HG02642 (cell line): ENCODE results near the gene WNT9B.
"Not testable (repeated sequence)": the region's sequence is repeated elsewhere in the genome, so short reads cannot be mapped to it uniquely, and the experiment has no call there.

Experiments
- ATAC-seq: cut with Tn5 transposase; IDR thresholded peaks from one replicate; pipeline ENCODE4 v1.9.1; 2021; ENCODE audit warnings: mild to moderate bottlenecking; ENCODE audit not compliant: unreplicated experiment, poor library complexity

The WNT9B gene

DNA sequence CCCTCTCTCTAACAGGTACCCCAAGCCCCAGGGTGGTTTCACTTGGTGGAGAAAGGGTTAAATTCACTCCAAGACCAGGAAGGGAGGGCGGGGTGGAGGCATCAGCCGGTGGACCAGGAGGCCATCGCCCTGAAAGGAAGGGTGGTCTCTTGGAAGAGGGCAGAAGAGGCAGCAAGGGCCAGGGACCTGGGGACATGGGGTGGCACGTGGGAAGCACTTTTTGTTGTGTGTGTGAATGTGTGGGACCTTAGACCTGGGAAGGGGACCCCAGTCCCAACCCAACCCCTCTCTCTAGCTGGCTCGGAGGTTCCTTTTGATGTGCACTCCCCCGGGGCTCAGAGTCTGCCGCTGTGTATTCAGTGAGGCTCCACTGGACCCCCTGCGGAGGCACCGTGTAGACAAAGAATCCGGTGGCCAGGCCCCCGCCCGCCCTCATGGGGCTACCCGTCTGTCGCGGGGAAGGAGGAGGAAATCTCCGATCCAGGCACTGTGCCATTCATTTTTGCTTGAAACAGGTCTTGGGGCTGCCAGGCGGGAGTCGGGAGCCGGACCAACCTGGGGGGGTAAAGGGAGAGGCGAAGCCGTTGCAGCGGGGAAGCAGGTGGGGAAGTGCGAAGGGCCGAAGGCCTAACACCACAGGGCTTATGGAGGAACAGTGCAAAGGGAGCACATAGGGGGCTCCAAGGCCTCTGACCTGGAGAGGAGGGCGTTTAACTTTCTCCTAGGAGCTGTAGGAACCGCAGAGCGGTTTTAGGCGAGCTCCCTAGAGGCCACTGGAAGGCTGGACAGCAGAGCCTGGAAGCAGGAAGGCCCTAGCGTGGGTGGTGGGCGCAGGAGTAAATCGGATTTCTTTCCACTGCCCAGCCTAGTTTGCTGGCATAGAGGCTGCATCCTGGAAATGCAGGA lies 29.6 kb upstream of the WNT9B start:
- no peak for ATAC-seq

DNA sequence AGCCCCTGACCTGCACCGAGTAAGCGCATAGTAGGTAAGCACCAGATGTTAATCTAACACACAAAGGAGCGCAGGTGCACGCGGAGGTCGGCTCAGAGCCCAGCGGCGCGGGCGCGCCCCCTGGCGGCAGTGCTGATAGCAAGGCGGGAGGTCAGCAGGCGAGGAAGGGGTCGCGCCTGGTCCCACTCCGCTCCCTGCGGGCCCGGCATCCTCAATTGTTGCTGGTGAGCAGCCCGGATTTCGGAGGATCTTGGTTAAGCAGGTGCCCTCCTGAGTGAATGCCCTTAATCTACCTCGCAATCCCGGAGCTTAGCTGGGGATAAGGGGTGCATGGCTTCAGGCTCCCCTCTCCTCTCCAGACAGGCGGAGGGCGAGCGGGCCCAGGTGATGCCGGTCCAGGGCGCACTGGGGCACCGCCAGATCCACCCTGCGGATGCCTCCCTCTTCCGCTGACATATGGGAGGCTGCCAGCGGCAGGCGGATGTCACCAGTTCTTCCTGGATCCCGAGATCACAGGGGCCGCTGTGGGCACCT lies 28.9 kb upstream of the WNT9B start:
- ATAC-seq = no peak

DNA sequence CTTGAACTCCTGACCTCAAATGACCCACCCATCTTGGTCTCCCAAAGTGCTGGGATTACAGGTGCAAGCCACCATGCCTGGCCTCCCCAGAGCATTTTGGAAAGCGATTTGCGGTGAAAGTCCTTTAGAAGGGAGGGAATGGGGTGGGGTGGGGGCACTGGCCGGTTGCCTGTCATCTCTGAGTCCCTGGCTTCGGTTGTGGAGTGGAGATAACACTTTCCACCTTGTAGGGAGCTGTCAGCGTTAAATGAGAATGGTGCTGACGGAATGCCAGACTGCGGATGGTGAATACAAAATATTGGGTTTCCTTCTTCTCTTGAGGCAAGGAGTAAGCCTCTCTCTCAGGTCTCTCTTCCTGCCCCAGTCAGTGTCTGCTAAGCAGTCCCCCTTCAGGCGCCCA lies 27.7 kb upstream of the WNT9B start:
- no peak for ATAC-seq

DNA sequence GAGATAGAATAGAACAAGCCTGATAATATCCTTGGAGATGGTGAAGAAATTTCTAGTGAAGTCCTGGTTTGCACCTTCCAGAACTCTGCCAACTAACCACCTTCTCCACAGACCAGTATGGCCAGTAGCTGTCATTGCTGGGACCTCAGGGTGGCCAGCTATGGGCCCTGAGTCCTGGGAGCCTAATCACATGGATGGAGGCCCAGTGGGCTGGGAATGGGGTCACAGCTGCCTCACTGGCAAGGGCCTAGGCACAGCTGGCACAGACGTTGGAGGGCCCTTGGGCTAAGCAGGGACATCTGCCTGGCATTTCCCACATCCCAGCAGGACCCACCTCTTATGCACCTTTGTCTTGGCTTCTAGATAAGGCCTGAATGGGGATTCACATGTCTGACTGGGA lies 25.3 kb upstream of the WNT9B start:
- ATAC-seq = no peak

DNA sequence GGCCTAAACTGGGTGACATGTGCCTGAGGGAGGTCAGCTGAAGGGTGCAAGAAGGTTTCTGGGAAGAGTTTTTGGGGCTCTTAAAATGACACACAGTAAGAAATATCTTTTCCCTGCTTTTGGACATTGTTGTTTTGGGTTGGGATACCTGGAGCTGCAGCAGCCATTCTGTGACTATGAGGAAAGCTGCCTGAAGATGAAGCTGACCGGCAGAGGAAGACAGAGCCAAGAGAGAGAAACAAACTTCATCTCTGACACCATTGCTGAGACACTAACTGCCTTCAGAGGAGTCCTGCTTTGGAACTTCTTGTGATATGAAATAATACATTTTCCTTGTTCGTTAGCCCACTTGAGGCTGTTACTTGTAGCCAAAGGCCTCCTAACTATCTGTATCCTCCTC lies 24.1 kb upstream of the WNT9B start:
- ATAC-seq = no peak

DNA sequence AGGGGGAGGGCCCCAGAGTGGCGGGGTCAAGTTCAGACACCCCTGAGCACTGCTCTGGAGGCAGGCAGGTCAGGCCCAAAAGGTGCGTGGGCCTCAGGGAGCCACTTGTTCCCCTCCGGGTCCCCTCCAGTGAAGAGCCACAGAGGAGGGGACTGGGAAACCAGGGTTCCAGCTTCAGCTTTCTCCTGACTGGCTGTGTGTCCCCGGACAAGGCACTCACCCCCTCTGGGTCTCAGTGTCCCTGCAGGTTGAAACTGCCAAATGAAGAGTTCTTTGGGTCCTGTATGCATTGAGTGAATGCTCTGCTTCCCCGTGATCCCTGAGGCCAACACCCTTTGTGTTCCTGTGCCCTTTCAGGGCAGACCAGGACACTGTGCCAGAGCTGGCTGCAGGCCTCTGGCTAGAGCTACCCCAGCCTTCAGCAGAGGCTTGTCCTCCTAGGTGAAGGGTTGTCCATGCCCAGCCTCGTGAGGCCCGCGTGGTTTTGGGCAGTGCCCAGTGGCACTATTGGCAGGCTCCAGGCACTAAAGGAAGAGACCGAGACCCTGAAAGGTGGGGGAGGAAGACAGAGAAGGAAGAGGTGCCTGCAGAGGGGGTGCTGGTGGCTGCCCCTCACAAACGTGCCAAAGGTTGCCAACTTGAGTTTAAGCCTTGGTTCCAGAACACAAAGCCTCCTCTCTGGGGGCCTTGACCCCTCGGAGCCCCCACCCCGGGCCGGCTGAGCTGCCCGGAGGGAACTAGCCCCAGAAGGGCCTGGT lies 19.6 kb upstream of the WNT9B start:
- ATAC-seq = no peak

DNA sequence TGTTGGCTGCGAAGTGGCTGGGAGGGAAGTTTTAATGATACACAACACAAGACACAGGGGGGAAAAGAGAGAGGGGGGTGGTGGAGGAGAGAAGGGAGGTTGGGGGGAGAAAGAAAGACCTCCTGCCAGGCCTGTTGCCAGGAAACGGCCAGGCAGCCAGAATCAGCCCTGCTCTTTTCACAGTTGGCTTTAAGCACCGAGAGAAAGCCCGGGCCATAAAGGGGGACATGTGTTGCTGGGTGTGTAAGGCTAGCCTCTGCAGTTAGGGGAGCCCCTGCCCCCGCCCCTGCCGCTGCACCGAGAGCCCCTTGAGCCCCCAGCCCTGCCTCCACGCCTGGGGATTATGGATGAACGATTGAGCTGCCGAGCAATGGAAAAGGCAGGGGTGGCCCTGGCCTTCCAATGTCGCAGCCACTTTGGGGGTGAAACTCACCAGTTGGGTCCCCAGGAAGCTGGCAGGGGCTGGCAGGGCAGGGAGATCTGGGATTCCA lies 19.0 kb upstream of the WNT9B start:
- ATAC-seq = no peak

DNA sequence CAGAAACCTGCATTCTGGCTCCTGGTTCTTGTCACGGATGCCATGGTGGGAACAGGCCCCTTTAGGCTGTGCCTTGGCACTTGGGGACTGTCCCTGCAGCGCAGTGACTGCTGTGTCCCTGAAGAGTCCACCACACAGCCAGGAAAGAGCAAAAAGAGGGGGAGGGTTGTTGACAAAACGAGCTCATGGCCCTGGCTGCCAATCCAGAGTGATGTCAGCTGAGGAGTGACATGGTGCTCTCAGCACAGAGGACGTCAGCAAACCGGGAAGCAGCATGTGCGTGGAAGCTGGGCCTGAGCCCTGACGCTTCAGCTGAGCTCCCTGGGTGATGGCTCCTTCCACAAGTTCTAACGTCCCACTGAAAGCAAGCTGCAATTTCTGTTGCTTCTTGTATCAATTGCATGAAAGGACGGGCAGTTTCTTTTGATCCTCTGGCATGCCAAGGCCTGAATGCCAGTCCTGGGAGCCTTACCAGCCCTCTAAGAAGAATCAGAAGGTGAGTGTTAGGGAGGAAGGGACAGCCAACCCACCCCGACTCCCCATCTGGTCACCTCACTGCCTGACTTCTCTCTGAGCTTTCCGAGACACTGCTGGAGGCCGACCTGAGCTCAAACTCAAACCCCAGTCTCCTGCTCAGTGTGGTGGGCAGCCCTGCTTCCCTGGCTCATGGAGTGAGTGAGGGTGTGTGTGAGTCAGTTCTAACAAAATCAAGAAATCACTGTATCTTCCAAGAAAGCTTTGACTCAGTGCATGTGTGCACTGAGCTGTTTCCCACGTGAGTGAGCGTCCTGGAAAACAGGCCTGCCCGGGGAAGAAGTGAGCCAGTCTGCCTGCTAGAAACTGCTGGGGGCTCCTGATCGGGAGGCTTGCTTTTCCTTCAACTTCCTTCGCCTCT lies 18.2 kb upstream of the WNT9B start:
- no peak for ATAC-seq

DNA sequence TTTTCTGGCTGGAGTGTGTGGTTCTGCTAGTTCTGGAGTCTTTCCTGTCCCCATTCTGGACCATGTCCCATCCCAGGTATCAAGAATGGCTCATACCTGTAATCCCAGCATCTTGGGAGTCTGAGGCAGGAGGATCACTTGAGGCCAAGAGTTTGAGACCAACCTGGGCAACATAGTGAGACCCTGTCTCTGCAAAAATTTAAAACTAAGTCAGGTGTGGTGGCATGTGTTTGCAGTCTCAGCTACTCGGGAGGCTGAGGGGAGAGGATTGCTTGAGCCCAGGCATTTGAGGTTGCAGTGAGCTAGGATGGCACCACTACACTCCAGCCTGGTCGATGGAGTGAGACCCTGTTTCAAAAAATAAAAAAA lies 17.6 kb upstream of the WNT9B start:
- no peak for ATAC-seq

DNA sequence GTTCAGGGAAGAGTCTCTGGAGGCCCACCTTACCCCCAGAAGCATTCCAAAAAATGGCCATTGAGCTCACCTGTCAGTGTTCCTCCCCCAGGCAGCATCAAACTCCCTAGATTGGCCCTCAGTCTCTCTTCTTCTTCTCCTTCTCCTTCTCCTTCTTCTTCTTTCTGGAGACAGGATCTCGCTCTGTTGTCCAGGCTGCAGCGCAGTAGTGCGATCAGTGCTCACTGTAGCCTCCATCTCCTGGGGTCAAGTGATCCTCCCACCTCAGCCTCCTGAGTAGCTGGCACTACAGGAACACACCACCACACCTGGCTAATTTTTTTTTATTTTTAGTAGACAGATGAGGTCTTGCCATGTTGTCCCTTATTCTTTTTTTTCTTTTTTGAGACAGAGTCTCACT lies 16.5 kb upstream of the WNT9B start:
- no peak for ATAC-seq

DNA sequence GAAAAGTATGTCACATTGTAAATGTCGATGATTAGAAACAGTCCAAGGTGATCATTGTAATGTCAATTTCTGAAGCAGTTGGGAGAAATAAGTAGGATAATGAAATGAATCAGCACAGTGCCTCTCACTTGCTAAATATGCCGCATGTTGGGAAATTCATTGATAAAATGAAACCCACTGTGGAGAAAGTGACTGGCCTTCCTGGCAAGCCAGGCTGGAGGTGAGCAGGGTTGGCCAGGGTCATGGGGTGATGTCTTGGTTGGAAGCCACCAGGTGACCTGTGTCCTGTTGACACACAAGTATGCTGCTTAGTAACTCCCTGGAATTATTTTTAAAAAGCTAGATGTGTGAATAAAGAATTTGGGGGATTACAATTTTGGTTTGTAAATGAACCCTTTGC lies 14.9 kb upstream of the WNT9B start:
- ATAC-seq = no peak

DNA sequence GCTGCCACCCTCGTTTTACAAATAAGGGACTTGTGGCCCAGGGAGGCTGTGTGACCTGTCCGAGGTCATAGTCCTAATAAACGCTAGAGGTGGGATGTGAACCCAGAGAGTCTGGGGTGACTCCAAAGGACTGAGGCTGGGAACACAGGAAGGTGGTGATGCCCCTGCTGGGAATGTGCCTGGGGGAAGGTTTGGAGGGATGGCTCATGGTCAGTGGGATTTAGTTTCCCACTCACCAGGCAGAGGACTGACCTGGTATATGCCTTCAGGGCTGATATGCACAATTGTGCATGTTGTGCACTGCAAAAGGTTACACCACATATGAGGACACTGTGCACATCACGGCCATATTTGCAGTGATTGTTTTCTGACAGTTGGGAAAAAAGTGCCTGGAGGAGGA lies 13.9 kb upstream of the WNT9B start:
- no peak for ATAC-seq

DNA sequence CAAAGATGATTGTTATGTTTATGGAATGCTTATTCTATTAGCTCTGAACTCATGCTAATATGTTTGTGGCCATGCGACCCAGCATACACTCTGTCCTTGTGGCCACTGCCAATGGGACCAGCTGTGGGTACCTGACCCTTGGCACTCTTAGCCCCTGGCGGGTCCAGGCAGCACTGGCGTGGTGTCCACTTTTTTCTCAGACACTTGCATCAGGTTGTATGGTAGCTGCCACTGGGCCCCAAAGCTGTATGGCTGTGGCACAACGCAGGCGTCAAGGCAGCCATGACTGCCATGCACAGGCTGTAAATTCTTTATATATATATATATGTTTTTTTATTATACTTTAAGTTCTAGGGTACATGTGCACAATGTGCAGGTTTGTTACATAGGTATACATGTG lies 12.2 kb upstream of the WNT9B start:
- no peak for ATAC-seq

DNA sequence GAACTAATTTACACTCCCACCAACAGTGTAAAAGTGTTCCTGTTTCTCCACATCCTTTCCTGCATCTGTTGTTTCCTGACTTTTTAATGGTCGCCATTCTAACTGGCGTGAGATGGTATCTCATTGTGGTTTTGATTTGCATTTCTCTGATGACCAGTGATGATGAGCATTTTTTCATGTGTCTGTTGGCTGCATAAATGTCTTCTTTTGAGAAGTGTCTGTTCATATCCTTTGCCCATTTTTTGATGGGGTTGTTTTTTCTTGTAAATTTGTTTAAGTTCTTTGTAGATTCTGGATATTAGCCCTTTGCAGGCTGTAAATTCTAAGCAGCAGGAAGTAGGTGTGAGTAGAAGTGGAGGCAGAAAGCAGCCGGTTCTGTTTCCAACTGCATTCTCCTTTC lies 10.8 kb upstream of the WNT9B start:
- ATAC-seq = not testable (repeated sequence)

DNA sequence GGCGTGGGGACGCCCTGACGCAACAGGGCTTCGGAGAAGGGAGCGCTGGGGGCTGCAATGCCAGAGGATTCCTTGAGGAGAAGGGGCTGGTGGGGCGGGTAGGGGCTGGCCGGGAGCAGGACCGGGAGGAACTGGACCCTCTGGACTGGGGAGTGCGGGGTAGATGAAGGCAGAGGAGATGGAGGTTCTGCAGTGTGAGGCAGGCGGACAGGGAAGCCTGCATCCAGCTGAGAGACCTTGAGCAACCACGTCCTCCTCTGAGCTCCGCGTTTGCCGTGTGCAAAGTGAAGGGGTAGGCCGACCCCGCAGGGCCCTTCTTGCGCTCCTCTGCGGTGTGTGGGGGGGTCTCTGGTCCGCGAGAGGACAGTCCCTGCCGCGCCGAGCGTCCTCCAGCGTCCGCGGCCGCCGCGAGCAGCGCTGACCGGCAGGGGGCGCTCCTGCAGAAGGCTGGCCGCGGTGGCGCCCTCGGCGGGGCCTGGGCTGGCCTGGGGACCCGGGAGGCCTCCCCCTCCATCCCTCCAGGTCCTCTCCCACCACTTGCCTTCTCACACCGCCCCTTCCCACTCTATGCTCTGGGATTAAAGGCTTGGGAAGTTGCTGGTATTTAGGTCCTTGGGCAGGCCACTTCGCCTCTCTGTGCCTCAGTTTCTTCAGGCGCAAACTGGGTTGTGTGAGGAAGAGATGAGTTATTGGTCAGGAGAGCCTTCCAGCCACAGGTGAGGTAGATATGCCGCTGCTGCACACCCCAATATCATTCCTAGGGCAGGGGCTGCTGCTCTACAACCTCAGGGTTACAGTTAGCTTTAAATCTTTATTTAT lies 9.6 kb upstream of the WNT9B start:
- no peak for ATAC-seq

DNA sequence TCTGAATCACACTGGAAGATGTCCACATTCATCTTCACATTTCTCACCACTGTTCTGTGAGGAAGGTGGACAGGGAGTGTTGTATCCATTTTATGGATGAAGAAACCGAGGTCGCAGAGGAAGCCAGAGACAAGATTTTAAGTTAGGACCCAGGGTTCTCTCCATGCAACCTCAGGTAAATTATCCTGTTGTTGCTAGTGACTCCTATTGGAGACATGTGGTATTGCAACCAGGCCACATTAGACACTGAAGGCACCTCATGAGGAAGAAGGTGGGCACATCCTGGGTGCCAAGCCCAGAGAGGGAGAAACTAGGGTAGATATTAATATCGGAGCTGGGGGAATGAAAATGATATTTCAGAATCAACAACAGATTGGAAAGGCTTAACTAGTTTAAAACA lies 8.5 kb upstream of the WNT9B start:
- ATAC-seq = no peak

DNA sequence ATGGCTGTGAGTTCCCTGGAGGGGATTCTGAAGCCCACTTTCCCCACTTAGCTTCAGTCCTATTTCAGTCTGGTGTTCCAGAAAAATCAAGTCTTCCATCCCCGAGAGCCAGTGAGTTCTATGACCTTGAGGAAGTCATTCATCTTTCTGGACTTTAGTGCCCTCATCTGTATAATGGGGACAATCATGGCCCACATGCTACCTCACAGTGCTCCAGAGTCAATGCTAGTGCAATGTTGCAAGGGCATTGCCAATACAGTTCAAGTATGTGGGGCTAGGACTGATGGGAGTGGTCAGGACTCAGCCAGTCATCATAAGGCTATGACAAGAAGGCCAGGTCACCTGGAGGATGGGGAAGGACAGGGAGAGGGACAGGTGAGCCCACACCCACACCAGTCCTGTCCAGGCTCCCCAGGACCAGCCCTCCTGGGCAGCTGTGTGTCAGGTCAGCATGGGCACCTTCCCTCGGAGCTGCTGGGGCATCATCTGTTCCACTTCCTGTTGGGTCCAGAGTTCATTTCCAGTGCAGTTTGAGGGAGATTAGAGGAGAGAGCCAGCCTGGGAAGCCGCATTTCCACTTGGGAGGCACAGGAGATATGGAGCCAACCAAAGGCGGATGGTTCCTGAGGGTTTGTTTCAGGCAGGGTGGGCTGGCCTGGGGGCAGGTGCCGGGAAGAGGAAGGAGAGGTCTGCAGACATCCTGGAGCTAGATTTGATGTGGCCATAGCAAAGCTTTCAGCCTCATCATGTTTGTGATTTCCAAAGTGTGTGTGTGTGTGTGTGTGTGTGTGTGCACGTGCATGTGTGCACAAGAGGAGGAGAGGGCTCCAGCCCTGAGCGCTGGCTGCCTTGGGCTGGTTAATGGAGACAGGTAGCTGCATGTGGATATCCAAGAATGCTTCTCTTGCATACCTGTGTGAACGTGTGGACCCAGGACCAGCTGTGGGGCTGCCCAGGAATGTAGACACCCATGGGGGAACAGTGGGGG lies 3.9 kb upstream of the WNT9B start:
- no peak for ATAC-seq

DNA sequence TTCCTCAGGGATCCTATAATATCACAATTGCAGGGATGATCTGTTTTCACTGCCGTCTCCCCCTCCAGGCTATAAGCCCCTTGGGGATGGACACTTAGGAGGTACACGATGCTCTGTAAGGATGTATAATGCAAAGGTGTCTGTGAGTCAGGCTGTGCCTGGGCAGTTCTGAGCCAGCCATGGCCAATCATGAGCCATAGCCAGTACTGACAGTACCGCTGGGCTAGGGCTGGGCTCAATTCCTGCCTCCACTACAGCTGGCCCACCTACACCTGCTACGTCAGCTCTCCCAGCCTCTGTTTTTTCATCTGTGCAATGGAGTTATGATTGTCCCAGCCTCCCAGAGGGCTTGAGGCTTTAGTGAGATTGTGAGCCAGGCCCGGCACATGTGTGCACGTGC lies 2.8 kb upstream of the WNT9B start:
- ATAC-seq = no peak

DNA sequence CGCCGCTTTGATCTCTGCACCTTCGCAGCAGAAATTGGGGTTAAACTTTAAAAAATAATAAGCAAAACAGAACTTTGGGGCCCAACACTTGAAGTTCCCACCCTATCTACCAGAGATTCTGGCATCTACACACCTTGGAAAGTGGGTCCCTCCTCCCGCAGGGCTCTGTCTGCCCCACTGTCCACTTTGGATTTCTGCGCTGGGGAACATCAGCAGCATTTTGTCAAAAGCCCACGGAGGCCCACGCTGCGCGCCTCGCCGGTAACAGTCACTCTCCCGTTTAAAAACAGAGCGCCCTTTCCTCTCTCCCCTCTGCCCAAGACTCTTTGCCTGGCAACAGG lies 725 bp upstream of the WNT9B start:
- no peak for ATAC-seq
